Activated naive CD8-positive, alpha-beta T cell treated with anti-CD3 and anti-CD28 coated beads for 36 hours (primary cell): Measurements from ENCODE around the gene PRDM10. TPM values are rescaled to one million over a fixed set of nuclear protein-coding genes. Genes with fewer than 3 reads are reported as not detected.
"Not testable (repeated sequence)": the region's sequence is repeated elsewhere in the genome, so short reads cannot be mapped to it uniquely, and the experiment has no call there.

Experiments
- DNase-seq: peaks from one replicate; pipeline ENCODE4 v3.0.0; 2021
- H3K27ac Mint-ChIP-seq: one replicate; pipeline ENCODE4 v1.8.0; 2022; ENCODE audit warnings: mild to moderate bottlenecking, moderate library complexity, mixed read lengths
- H3K27me3 Mint-ChIP-seq: one replicate; pipeline ENCODE4 v1.8.0; 2022; ENCODE audit warnings: mild to moderate bottlenecking, mixed read lengths
- H3K36me3 Mint-ChIP-seq: one replicate; pipeline ENCODE4 v1.8.0; 2021; ENCODE audit warnings: mild to moderate bottlenecking, mixed read lengths
- H3K4me1 Mint-ChIP-seq: one replicate; pipeline ENCODE4 v1.8.0; 2021; ENCODE audit warnings: mixed read lengths
- H3K4me3 Mint-ChIP-seq: one replicate; pipeline ENCODE4 v1.8.0; 2022; ENCODE audit warnings: mild to moderate bottlenecking, moderate library complexity, mixed read lengths
- H3K9me3 Mint-ChIP-seq: one replicate; pipeline ENCODE4 v1.8.0; 2022; ENCODE audit warnings: mixed read lengths
- total RNA-seq, 2 experiments: library from RNA; stranded (reverse); gene quantifications; one replicate each; pipeline ENCODE4 v1.2.3, GENCODE V29; 2021

Gene PRDM10
- total RNA-seq, 2 experiments from 2014 or later, result 10.7 to 11.0 TPM

DNA sequence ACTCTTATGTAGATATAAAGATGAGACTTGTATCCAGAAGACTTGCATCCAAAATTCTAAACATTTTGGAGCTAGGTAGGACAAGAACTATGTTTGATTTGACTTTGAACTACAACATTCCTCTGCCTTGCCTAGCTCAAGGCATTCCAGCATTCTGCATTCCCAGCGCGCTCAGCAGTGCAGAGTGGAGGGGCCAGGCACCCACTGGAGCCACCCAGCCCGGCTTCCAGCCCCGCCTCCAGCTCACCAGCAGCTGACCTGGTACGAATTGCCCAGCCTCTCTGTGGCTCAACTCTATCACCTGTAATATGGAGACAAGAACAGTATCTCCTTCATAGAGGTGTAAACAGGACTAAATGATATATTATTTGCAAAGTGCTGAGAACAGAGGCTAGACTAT is 28.8 kb downstream of the PRDM10 start:
- no peaks in the 10 kb centered on the region for H3K27me3 Mint-ChIP-seq
- DNase-seq, result no peak
- no peak overlapping the region for H3K4me3 Mint-ChIP-seq
- H3K9me3 Mint-ChIP-seq, result no peaks in the 10 kb centered on the region
- peaks cover 7% of the 10 kb centered on the region for H3K4me1 Mint-ChIP-seq
- H3K27ac Mint-ChIP-seq, result no peak overlapping the region
- peaks cover 2% of the 10 kb centered on the region for H3K36me3 Mint-ChIP-seq

DNA sequence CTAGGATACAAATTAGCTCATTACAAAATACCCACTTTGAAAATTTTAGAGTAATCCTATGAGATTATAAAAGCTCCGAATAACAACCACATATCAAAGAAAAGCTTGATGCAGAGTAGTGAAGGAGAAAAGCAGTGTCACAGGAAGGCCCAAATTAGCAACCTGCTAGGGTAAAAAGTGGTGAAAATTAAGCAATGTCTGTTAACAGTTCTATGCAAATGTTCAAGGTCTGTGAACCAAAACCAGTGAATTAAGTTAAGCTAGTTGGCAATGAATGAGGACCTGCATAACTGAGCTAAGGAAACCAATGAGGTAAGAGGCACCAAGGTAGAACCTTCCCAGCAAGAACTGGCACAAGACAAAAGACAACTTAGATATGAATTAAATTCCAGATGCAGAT is 29.6 kb downstream of the PRDM10 start:
- DNase-seq, result no peak
- H3K4me3 Mint-ChIP-seq, result no peak overlapping the region
- H3K9me3 Mint-ChIP-seq, result no peaks in the 10 kb centered on the region
- peaks cover 2% of the 10 kb centered on the region for H3K36me3 Mint-ChIP-seq
- H3K4me1 Mint-ChIP-seq, result peaks cover 9% of the 10 kb centered on the region
- no peaks in the 10 kb centered on the region for H3K27me3 Mint-ChIP-seq
- no peak overlapping the region for H3K27ac Mint-ChIP-seq

- Mint-ChIP-seq H3K36me3 (peaks cover 2% of the 10 kb centered on the region), H3K9me3 (no peaks in the 10 kb centered on the region), H3K4me3 (no peak overlapping the region), H3K4me1 (peaks cover 9% of the 10 kb centered on the region), H3K27me3 (no peaks in the 10 kb centered on the region), H3K27ac (no peak overlapping the region)
- DNase-seq, result no peak
Measured at GRCh38 chr11:129972611-129973010, 30.0 kb downstream of the PRDM10 start.

- H3K27ac Mint-ChIP-seq, result not testable (repeated sequence)
Measured at GRCh38 chr11:129971856-129972255, 30.8 kb downstream of the PRDM10 start.

DNA sequence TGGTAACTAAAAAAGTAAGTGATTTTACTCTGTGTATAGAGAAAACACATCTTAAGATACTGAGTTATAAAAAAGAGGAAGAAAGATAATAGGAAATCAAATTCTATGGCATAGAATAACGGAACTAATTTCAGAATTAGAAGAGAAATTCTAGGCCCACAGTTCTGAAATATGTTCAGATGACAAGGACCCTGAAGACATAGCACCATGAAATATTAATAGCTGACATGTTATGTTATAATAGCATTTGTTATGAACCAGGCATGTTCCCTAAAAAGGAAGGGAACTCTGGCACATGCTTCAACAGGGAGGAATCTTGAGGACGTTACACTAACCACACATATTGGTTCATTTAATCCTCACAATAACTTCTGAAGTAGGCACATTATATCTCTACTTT is 32.7 kb downstream of the PRDM10 start:
- peaks cover 15% of the 10 kb centered on the region for H3K4me1 Mint-ChIP-seq
- no peaks in the 10 kb centered on the region for H3K9me3 Mint-ChIP-seq
- peaks cover 2% of the 10 kb centered on the region for H3K36me3 Mint-ChIP-seq
- DNase-seq, result no peak
- H3K27ac Mint-ChIP-seq, result no peak overlapping the region
- no peak overlapping the region for H3K4me3 Mint-ChIP-seq
- H3K27me3 Mint-ChIP-seq, result no peaks in the 10 kb centered on the region

More at GRCh38 chr11:129971856-129972255, 30.8 kb downstream of the PRDM10 start:
- H3K4me3 Mint-ChIP-seq, H3K27me3 Mint-ChIP-seq, H3K36me3 Mint-ChIP-seq, DNase-seq, H3K9me3 Mint-ChIP-seq, H3K4me1 Mint-ChIP-seq: not testable (repeated sequence)

- no peaks in the 10 kb centered on the region for H3K9me3 Mint-ChIP-seq
- H3K4me1 Mint-ChIP-seq, result peaks cover 15% of the 10 kb centered on the region
- H3K27me3 Mint-ChIP-seq, result no peaks in the 10 kb centered on the region
- DNase-seq, result no peak
- no peak overlapping the region for H3K27ac Mint-ChIP-seq
- peaks cover 2% of the 10 kb centered on the region for H3K36me3 Mint-ChIP-seq
- H3K4me3 Mint-ChIP-seq, result no peak overlapping the region
Measured at GRCh38 chr11:129968591-129969419, 33.8 kb downstream of the PRDM10 start.

DNA sequence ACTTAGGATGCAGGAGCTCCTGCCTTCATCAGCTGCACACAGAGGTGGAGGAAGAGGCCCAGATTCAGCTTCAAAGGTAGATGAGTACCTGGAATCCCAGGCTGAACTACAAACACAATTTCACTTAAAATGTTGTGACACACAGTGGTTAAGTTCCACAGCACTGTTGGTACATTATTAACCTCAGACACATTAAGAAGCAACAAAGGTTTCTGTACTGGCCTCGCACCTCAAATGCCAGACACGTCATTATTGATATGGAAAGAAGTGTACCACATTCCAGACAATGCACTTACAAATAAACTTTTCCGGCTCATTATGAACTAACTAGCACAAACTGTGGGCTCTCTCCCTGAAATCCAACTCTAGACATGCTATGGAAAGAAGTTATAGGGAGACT is 34.6 kb downstream of the PRDM10 start:
- Mint-ChIP-seq H3K4me1 (peaks cover 13% of the 10 kb centered on the region), H3K36me3 (peaks cover 2% of the 10 kb centered on the region), H3K9me3 (no peaks in the 10 kb centered on the region), H3K27ac (no peak overlapping the region), H3K27me3 (no peaks in the 10 kb centered on the region), H3K4me3 (no peak overlapping the region)
- no peak for DNase-seq

GRCh38 chr11:129965248-129965647 is 37.4 kb downstream of the PRDM10 start:
- H3K36me3 Mint-ChIP-seq, result peaks cover 1% of the 10 kb centered on the region
- H3K27ac Mint-ChIP-seq, result no peak overlapping the region
- peaks cover 15% of the 10 kb centered on the region for H3K4me1 Mint-ChIP-seq
- no peak for DNase-seq
- H3K27me3 Mint-ChIP-seq, result no peaks in the 10 kb centered on the region
- H3K4me3 Mint-ChIP-seq, result no peak overlapping the region
- no peaks in the 10 kb centered on the region for H3K9me3 Mint-ChIP-seq

DNA sequence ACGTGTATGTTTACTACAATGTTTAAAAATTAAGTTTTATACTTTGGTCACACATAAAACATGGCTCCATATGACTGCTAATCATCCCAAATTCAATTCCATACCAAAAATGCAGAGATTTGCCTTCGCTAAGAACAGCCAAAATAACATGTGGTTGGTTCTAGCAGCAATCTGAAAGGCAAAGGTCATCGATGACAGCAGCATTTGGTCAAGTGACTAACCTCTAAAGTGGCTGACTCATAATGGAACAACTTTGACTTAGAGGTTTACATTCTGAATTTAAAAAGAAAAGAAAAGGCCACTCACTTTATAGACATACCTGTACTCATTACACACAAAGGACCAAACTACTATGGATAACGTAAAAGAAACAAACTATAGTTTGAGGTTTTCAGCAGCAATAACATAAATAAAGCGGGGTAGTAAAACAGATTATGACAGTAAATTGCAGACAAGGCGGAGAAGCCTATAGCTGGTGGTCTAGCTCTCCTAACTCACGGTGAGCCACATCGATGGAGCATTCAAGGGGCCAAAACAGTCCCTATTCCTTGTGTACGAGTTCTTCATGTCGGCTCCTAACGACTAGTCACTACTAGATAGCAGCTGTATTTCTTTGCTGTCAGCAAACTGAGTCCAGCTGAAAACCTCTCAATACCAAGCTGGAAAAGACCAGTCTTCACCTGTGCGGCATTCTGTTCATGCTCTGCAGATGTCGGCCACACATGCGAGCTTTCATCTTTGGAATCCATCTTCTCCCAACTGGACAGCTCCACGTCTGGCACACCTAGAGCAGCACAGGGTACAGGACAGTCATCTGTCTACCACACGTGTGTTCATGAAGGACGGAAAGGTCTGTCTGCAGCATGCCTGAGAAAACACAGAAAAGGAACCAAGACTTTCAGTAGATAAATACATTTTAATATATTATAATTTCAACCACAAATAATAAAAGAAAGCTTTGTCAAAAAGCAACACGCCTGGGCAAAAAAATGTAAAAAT is 42.1 kb downstream of the PRDM10 start:
- peak overlapping the region; percentile 32 for H3K27ac Mint-ChIP-seq
- no peak overlapping the region for H3K4me3 Mint-ChIP-seq
- no peaks in the 10 kb centered on the region for H3K27me3 Mint-ChIP-seq
- H3K9me3 Mint-ChIP-seq, result no peaks in the 10 kb centered on the region
- peaks cover 5% of the 10 kb centered on the region for H3K36me3 Mint-ChIP-seq
- H3K4me1 Mint-ChIP-seq, result peaks cover 8% of the 10 kb centered on the region
- DNase-seq, result peak; percentile 23

- Mint-ChIP-seq H3K27me3 (no peaks in the 10 kb centered on the region), H3K27ac (no peak overlapping the region), H3K36me3 (peaks cover 10% of the 10 kb centered on the region), H3K4me1 (peaks cover 8% of the 10 kb centered on the region), H3K4me3 (no peak overlapping the region), H3K9me3 (no peaks in the 10 kb centered on the region)
- DNase-seq, result no peak
Measured at GRCh38 chr11:129959687-129960086, 42.9 kb downstream of the PRDM10 start.

DNA sequence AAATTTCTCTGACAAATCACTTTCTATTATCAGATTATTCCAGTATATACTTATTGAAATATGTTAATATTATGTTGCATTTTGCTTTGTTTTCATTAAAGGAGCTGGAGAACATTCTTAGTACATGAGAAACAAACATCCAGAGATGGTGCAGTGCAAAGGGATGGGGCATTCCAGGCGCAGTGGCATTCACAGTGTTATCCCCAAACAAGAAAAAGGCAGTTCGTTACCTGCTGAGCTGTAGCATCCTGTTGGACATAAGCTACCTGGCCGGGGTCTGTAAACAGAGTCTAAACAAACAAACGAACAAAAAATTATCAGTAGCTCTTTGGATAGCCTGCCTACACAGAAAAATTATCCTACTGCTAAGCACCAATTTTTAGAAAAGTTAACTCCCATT is 47.4 kb downstream of the PRDM10 start:
- Mint-ChIP-seq H3K9me3 (no peaks in the 10 kb centered on the region), H3K27ac (no peak overlapping the region), H3K36me3 (peaks cover 11% of the 10 kb centered on the region), H3K4me1 (peaks cover 9% of the 10 kb centered on the region), H3K27me3 (no peaks in the 10 kb centered on the region), H3K4me3 (no peak overlapping the region)
- no peak for DNase-seq

DNA sequence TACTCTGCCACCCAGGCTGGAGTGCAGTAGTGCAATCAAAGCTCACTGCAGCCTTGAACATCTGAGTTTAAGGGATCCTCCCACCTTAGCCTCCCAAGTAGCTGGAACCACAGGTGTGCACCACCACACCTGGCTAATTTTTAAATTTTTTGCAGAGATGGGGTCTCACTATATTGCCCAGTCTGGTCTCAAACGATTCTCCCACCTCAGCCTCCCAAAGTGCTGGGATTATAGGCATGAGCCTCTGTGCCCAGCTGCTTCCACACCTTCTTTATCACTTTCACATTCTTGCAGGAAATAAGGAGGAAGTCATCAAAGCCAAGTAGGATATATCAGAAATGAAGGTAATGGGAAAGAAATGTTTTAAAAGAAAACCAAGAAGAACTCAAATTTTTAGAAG is 47.9 kb downstream of the PRDM10 start:
- peaks cover 11% of the 10 kb centered on the region for H3K36me3 Mint-ChIP-seq

DNA sequence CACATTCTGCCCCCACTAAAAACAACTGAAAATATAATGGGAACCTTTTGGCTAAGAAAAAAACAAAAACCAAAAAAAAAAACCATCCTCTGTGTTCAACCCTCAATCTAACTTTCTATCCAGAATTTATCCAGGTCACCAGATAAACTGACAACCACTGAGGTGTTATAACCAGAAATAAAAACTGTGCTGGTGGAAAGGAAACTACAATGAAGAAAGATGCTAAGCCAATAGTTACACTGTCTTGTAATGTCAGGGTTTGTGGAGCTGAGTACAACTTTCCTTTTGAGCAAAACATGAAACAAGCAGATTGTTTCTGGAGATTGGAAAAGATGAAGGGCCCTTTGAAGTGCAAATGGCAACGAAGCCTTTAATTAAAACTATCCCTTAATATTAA is 50.8 kb downstream of the PRDM10 start:
- no peak overlapping the region for H3K4me3 Mint-ChIP-seq
- peaks cover 6% of the 10 kb centered on the region for H3K4me1 Mint-ChIP-seq
- no peaks in the 10 kb centered on the region for H3K27me3 Mint-ChIP-seq
- no peak for DNase-seq
- H3K9me3 Mint-ChIP-seq, result no peaks in the 10 kb centered on the region
- no peak overlapping the region for H3K27ac Mint-ChIP-seq
- peaks cover 7% of the 10 kb centered on the region for H3K36me3 Mint-ChIP-seq

More for the DNA sequence above, 47.9 kb downstream of the PRDM10 start:
- not testable (repeated sequence) for H3K4me3 Mint-ChIP-seq, H3K9me3 Mint-ChIP-seq, H3K4me1 Mint-ChIP-seq, H3K27me3 Mint-ChIP-seq, DNase-seq, H3K27ac Mint-ChIP-seq

DNA sequence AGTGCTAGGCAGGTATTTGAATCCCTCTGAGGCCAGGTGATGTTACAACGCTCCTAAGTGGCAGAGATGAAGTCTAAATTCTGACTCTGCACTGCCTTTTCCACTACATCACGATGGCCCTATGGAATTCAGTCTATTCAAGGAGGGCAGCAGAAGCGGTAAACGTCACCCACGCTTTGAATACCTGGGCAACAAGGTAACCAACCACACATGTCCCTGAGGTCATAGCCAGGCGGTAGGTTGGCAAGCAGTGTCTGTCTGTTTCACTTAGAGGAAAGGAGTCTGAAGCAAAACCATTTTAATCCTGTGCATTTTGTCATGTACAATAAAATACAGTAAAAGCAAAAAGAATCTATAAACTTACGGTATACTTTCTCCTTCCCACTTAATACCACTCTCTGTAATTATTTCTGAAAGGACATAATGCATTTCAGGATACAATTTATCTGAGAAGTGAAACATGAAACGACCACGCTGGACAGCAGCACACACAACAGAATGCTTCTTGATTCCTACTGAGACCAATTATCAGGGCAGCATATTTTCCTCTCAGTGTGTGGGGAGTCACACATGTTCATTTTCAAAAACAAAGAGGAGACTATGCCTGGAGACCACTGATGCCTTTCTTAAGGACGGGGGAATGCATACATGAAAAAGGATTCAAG is 51.3 kb downstream of the PRDM10 start:
- peaks cover 9% of the 10 kb centered on the region for H3K4me1 Mint-ChIP-seq
- no peak overlapping the region for H3K27ac Mint-ChIP-seq
- no peaks in the 10 kb centered on the region for H3K9me3 Mint-ChIP-seq
- peaks cover 7% of the 10 kb centered on the region for H3K36me3 Mint-ChIP-seq
- DNase-seq, result no peak
- H3K27me3 Mint-ChIP-seq, result no peaks in the 10 kb centered on the region
- H3K4me3 Mint-ChIP-seq, result no peak overlapping the region
